ENCODE results near the gene MAGI2. TPM values are rescaled to one million over a fixed set of nuclear protein-coding genes. Genes with fewer than 3 reads are reported as not detected.

Gene MAGI2
- total and polyA plus RNA-seq, 8 donors, result 6.1 to 9.2 (median 7.1) TPM

- peak; percentile 95 for ATAC-seq
- H3K4me3 ChIP-seq, result no peak overlapping the region
- intact Hi-C loops (cut with DNase I), result no loop called here
Observed at GRCh38 chr7:79217468-79217867, 236.0 kb downstream of the MAGI2 start.

GRCh38 chr7:79216236-79216635, 237.2 kb downstream of the MAGI2 start:
- no peak overlapping the region for H3K27ac ChIP-seq
- H3K4me3 ChIP-seq, result no peak overlapping the region
- H3K27me3 ChIP-seq, result no peaks in the 10 kb centered on the region
- intact Hi-C loops (cut with DNase I), result no loop called here
- DNase-seq, result no peak
- no peak for TF ChIP-seq CTCF (IDR thresholded peaks at IDR 0.05)
- H3K4me1 ChIP-seq, result no peaks in the 10 kb centered on the region
- H3K36me3 ChIP-seq, result no peaks in the 10 kb centered on the region
- no peaks in the 10 kb centered on the region for H3K9me3 ChIP-seq
- ATAC-seq, result no peak

More at GRCh38 chr7:79217468-79217867, 236.0 kb downstream of the MAGI2 start:
- H3K4me1 ChIP-seq, result no peaks in the 10 kb centered on the region
- H3K27me3 ChIP-seq, result no peaks in the 10 kb centered on the region
- no peak for TF ChIP-seq CTCF (IDR thresholded peaks at IDR 0.05)
- DNase-seq, result no peak
- H3K36me3 ChIP-seq, result no peaks in the 10 kb centered on the region
- H3K9me3 ChIP-seq, result no peaks in the 10 kb centered on the region
- no peak overlapping the region for H3K27ac ChIP-seq

- no peak for TF ChIP-seq CTCF (IDR thresholded peaks at IDR 0.05)
- H3K36me3 ChIP-seq, result no peaks in the 10 kb centered on the region
- no peak for DNase-seq
- intact Hi-C loops (cut with DNase I), result no loop called here
- H3K4me3 ChIP-seq, result no peak overlapping the region
- H3K27me3 ChIP-seq, result no peaks in the 10 kb centered on the region
- no peaks in the 10 kb centered on the region for H3K9me3 ChIP-seq
- H3K4me1 ChIP-seq, result no peaks in the 10 kb centered on the region
- ATAC-seq, result no peak
- H3K27ac ChIP-seq, result no peak overlapping the region
Observed at GRCh38 chr7:79212334-79212733, 241.1 kb downstream of the MAGI2 start.

- Histone ChIP-seq H3K27me3 (no peaks in the 10 kb centered on the region), H3K9me3 (no peaks in the 10 kb centered on the region), H3K36me3 (no peaks in the 10 kb centered on the region), H3K4me3 (no peak overlapping the region), H3K27ac (no peak overlapping the region), H3K4me1 (no peaks in the 10 kb centered on the region)
- intact Hi-C loops (cut with DNase I), result no loop called here
- ATAC-seq (peak; percentile 87), DNase-seq (peak in 1 of 4 donors; percentile 11)
- TF ChIP-seq CTCF (IDR thresholded peaks at IDR 0.05), result no peak
Observed at GRCh38 chr7:79211724-79212123, 241.7 kb downstream of the MAGI2 start.

GRCh38 chr7:79199961-79200360, 253.5 kb downstream of the MAGI2 start:
- Histone ChIP-seq H3K36me3 (no peaks in the 10 kb centered on the region), H3K27ac (no peak overlapping the region), H3K9me3 (peaks cover 0 to 8% of the 10 kb centered on the region in 2 donors), H3K4me3 (no peak overlapping the region), H3K27me3 (no peaks in the 10 kb centered on the region), H3K4me1 (no peaks in the 10 kb centered on the region)
- ATAC-seq, result no peak
- DNase-seq, result no peak
- no peak for TF ChIP-seq CTCF (IDR thresholded peaks at IDR 0.05)
- intact Hi-C loops (cut with DNase I), result no loop called here

Measured in left lung (tissue), 10 donors.